MV-4-11 (cell line): ENCODE results near the gene ATG9A.
A peak's percentile ranks its signal among the peaks of the same experiment; 100 is the strongest.

Source experiments
- DNase-seq: peaks from one replicate; lab custom pipeline; 2025; lab: John Stamatoyannopoulos, UW

Gene ATG9A

GRCh38 chr2:219223831-219224610, 5.4 kb downstream of the ATG9A start:
- DNase-seq: no peak

- DNase-seq: no peak
These were observed 7.4 kb downstream of the ATG9A start for GRCh38 chr2:219221957-219222518.

- no peak for DNase-seq
These were observed 8.6 kb downstream of the ATG9A start for GRCh38 chr2:219220652-219221402.

GRCh38 chr2:219219784-219220532, 9.5 kb downstream of the ATG9A start:
- DNase-seq: no peak

- peak; percentile 39 for DNase-seq
These were observed 10.4 kb downstream of the ATG9A start, which contains the start of gene ABCB6 for GRCh38 chr2:219218732-219219701. TSS of gene ABCB6 (minus strand) at chr2:219218958. CDS start at chr2:219218673, 285 bp downstream.

- no peak for DNase-seq
These were observed 11.2 kb downstream of the ATG9A start for GRCh38 chr2:219218217-219218731.

GRCh38 chr2:219216535-219216915, 12.9 kb downstream of the ATG9A start:
- no peak for DNase-seq

- DNase-seq: no peak
These were observed 13.4 kb downstream of the ATG9A start for GRCh38 chr2:219215871-219216534.

GRCh38 chr2:219214786-219215185, 14.7 kb downstream of the ATG9A start:
- no peak for DNase-seq

- DNase-seq: no peak
These were observed 15.3 kb downstream of the ATG9A start for GRCh38 chr2:219214141-219214540.

- no peak for DNase-seq
These were observed 15.9 kb downstream of the ATG9A start for GRCh38 chr2:219213486-219214071.

- no peak for DNase-seq
These were observed 16.4 kb downstream of the ATG9A start for GRCh38 chr2:219213026-219213415.

- DNase-seq: no peak
These were observed 18.5 kb downstream of the ATG9A start for GRCh38 chr2:219210886-219211362.

GRCh38 chr2:219210196-219210885, 19.1 kb downstream of the ATG9A start:
- no peak for DNase-seq

GRCh38 chr2:219209236-219210195, 19.9 kb downstream of the ATG9A start:
- peak; percentile 73 for DNase-seq

GRCh38 chr2:219207884-219208740, 21.3 kb downstream of the ATG9A start:
- no peak for DNase-seq
